Neural cell (in vitro differentiated cells): ENCODE measurements around the gene LACTBL1. TPM values are rescaled to one million over a fixed set of nuclear protein-coding genes. Genes with fewer than 3 reads are reported as not detected.

Experiments
- H2AFZ ChIP-seq: fragments of 200-600, 300-800 bp; sonication (generic), shearing (Covaris generic); 2 replicates; pipeline ENCODE4 v1.6.0; 2014; ENCODE audit warnings: low read depth, mild to moderate bottlenecking, antibody characterized with exemption, low read length, moderate library complexity
- H3F3A ChIP-seq: fragments of 200-600 bp; shearing (Covaris generic); 2 replicates; pipeline ENCODE4 v1.6.1; 2016; ENCODE audit warnings: mild to moderate bottlenecking, moderate library complexity, mixed read lengths, antibody characterized with exemption, low read length; ENCODE audit not compliant: insufficient read depth, poor library complexity, severe bottlenecking
- H3K27ac ChIP-seq: fragments of 200-600, 300-800 bp; sonication (generic), shearing (Covaris generic); 2 replicates; pipeline ENCODE4 v1.5.1; 2014; ENCODE audit warnings: mild to moderate bottlenecking, low read length, moderate library complexity
- H3K27me3 ChIP-seq: fragments of 300-800, 200-600 bp; sonication (generic), shearing (Covaris generic); 2 replicates; pipeline ENCODE4 v1.6.0; 2014; ENCODE audit warnings: mild to moderate bottlenecking, low read depth, low read length, moderate library complexity; ENCODE audit not compliant: insufficient read depth
- H3K36me3 ChIP-seq: fragments of 300-800, 200-600 bp; sonication (generic), shearing (Covaris generic); 2 replicates; pipeline ENCODE4 v1.5.1; 2014; ENCODE audit warnings: mild to moderate bottlenecking, antibody characterized with exemption, low read length, moderate library complexity; ENCODE audit not compliant: insufficient read depth
- H3K4me2 ChIP-seq: fragments of 300-800, 200-600 bp; sonication (generic), shearing (Covaris generic); 2 replicates; pipeline ENCODE4 v1.6.0; 2014; ENCODE audit warnings: mild to moderate bottlenecking, low read length
- H3K4me3 ChIP-seq: fragments of 300-800, 200-600 bp; sonication (generic), shearing (Covaris generic); 2 replicates; pipeline ENCODE4 v1.5.1; 2014; ENCODE audit warnings: mild to moderate bottlenecking, low read length, moderate library complexity
- H3K79me2 ChIP-seq: fragments of 200-600 bp; shearing (Covaris generic); replicated peaks from 2 replicates; pipeline ENCODE4 v1.6.0; 2014; ENCODE audit warnings: mild to moderate bottlenecking, low read length, moderate library complexity; ENCODE audit not compliant: insufficient read depth
- H3K9ac ChIP-seq: fragments of 300-800, 200-600 bp; sonication (generic), shearing (Covaris generic); 2 replicates; pipeline ENCODE4 v1.6.1; 2016; ENCODE audit warnings: mild to moderate bottlenecking, low read length, mixed read lengths
- H3K9me2 ChIP-seq: fragments of 200-600 bp; shearing (Covaris generic); 2 replicates; pipeline ENCODE4 v1.6.1; 2016; ENCODE audit warnings: mild to moderate bottlenecking, low read length, mixed read lengths; ENCODE audit not compliant: insufficient read depth
- H3K9me3 ChIP-seq: fragments of 200-600, 300-800 bp; sonication (generic), shearing (Covaris generic); 2 replicates; pipeline ENCODE4 v1.6.1; 2016; ENCODE audit warnings: mild to moderate bottlenecking, mixed run types, low read length, moderate library complexity, mixed read lengths
- H4K20me1 ChIP-seq: fragments of 200-600 bp; shearing (Covaris generic); 2 replicates; pipeline ENCODE4 v1.6.1; 2016; ENCODE audit warnings: mild to moderate bottlenecking, mixed run types; ENCODE audit not compliant: insufficient read depth
- CTCF ChIP-seq: fragments of 450-650 bp; IDR thresholded peaks from 2 replicates; pipeline ENCODE4 v1.5.1; 2014; ENCODE audit warnings: antibody characterized with exemption, mild to moderate bottlenecking, moderate library complexity; ENCODE audit not compliant: poor library complexity, severe bottlenecking
- EP300 ChIP-seq: fragments of 450-650 bp; conservative IDR thresholded peaks from 2 replicates; pipeline ENCODE4 v1.6.1; 2014; ENCODE audit warnings: antibody characterized with exemption, mild to moderate bottlenecking, moderate library complexity; ENCODE audit not compliant: poor library complexity, severe bottlenecking
- EZH2 ChIP-seq: fragments of 200-600, 300-800 bp; shearing (Covaris generic), sonication (generic); IDR thresholded peaks from 2 replicates; pipeline ENCODE4 v1.6.1; 2014; ENCODE audit warnings: antibody characterized with exemption, low read length, borderline replicate concordance, mild to moderate bottlenecking; ENCODE audit not compliant: insufficient read depth, poor library complexity, severe bottlenecking
- MXI1 ChIP-seq: fragments of 450-650 bp; conservative IDR thresholded peaks from 2 replicates; pipeline ENCODE4 v1.6.1; 2014; ENCODE audit warnings: antibody characterized with exemption, mild to moderate bottlenecking; ENCODE audit not compliant: poor library complexity, severe bottlenecking
- POLR2AphosphoS5 ChIP-seq: IDR thresholded peaks from 2 replicates; pipeline ENCODE4 v1.6.1; 2012
- RAD21 ChIP-seq: fragments of 450-650 bp; conservative IDR thresholded peaks from 2 replicates; pipeline ENCODE4 v1.6.1; 2014; ENCODE audit warnings: antibody characterized with exemption, mild to moderate bottlenecking, moderate library complexity
- REST ChIP-seq: IDR thresholded peaks from 2 replicates; pipeline ENCODE4 v1.6.1; 2012; ENCODE audit warnings: borderline replicate concordance
- SMC3 ChIP-seq: fragments of 450-650 bp; conservative IDR thresholded peaks from 2 replicates; pipeline ENCODE4 v1.6.1; 2014; ENCODE audit warnings: antibody characterized with exemption, mild to moderate bottlenecking, moderate library complexity; ENCODE audit not compliant: poor library complexity
- TAF1 ChIP-seq: IDR thresholded peaks from 2 replicates; pipeline ENCODE4 v1.6.1; 2012; ENCODE audit warnings: low read depth
- polyA plus RNA-seq: library from polyadenylated mRNA; depleted of rRNA; stranded (reverse); fragments of >200 nt; gene quantifications from 2 replicates; pipeline ENCODE4 v1.2.3, GENCODE V29; 2014

The LACTBL1 gene
- polyA plus RNA-seq, 1 donor from 2014 or later, result not detected

- no peak overlapping the region for H3K4me3 ChIP-seq
- H2AFZ ChIP-seq, result no peak overlapping the region
- H4K20me1 ChIP-seq, result no peaks in the 10 kb centered on the region
- H3K27ac ChIP-seq, result no peak overlapping the region
- no peak overlapping the region for H3K9ac ChIP-seq
- no peaks in the 10 kb centered on the region for H3K79me2 ChIP-seq
- H3F3A ChIP-seq, result no peaks in the 10 kb centered on the region
- H3K9me2 ChIP-seq, result no peaks in the 10 kb centered on the region
- H3K36me3 ChIP-seq, result no peaks in the 10 kb centered on the region
- H3K9me3 ChIP-seq, result no peaks in the 10 kb centered on the region
- no peak overlapping the region for H3K4me2 ChIP-seq
- TF ChIP-seq TAF1 (no peak), EP300 (no peak), RAD21 (no peak), MXI1 (no peak)
- H3K27me3 ChIP-seq, result no peaks in the 10 kb centered on the region
Observed at GRCh38 chr1:22953740-22954141, 18.9 kb downstream of the LACTBL1 start.

- Histone ChIP-seq H3K4me3 (no peak overlapping the region), H3K9ac (no peak overlapping the region), H3K36me3 (no peaks in the 10 kb centered on the region), H3K79me2 (no peaks in the 10 kb centered on the region), H4K20me1 (no peaks in the 10 kb centered on the region), H3K9me2 (no peaks in the 10 kb centered on the region), H3K4me2 (no peak overlapping the region), H3K27ac (no peak overlapping the region), H2AFZ (no peak overlapping the region), H3K9me3 (no peaks in the 10 kb centered on the region), H3K27me3 (no peaks in the 10 kb centered on the region), H3F3A (no peaks in the 10 kb centered on the region)
- no peak for TF ChIP-seq MXI1
- no peak for TF ChIP-seq EP300
Observed at GRCh38 chr1:22953057-22953739, 19.5 kb downstream of the LACTBL1 start.

GRCh38 chr1:22952694-22953056 is 20.0 kb downstream of the LACTBL1 start:
- no peaks in the 10 kb centered on the region for H3K79me2 ChIP-seq
- H3K9ac ChIP-seq, result no peak overlapping the region
- H3K9me3 ChIP-seq, result no peaks in the 10 kb centered on the region
- no peak overlapping the region for H2AFZ ChIP-seq
- no peaks in the 10 kb centered on the region for H3K36me3 ChIP-seq
- H3K27me3 ChIP-seq, result no peaks in the 10 kb centered on the region
- no peak overlapping the region for H3K4me2 ChIP-seq
- no peak overlapping the region for H3K4me3 ChIP-seq
- no peaks in the 10 kb centered on the region for H4K20me1 ChIP-seq
- no peaks in the 10 kb centered on the region for H3K9me2 ChIP-seq
- no peaks in the 10 kb centered on the region for H3F3A ChIP-seq
- TF ChIP-seq POLR2AphosphoS5 (no peak), EZH2 (no peak), EP300 (no peak), REST (no peak), MXI1 (no peak), SMC3 (no peak), RAD21 (no peak), CTCF (no peak), TAF1 (no peak)
- no peak overlapping the region for H3K27ac ChIP-seq
